ENCODE measurements around the gene ZFAND2B.
A peak's percentile ranks its signal among the peaks of the same experiment; 100 is the strongest.
"Not testable (repeated sequence)": the region's sequence is repeated elsewhere in the genome, so short reads cannot be mapped to it uniquely, and the experiment has no call there.

The ZFAND2B gene

GRCh38 chr2:219179601-219180465, 26.7 kb upstream of the ZFAND2B start:
- Mint-ChIP-seq H3K4me1 (peaks cover 66% of the 10 kb centered on the region), H3K36me3 (peaks cover 48% of the 10 kb centered on the region), H3K9me3 (no peaks in the 10 kb centered on the region), H3K4me3 (peak overlapping the region; percentile 81), H3K27ac (peak overlapping the region; percentile 85), H3K27me3 (no peaks in the 10 kb centered on the region)
- DNase-seq, result no peak
- CTCF ChIA-PET, result interaction anchor here (0.7 to 2.4 kb wide), 5 partner anchors 8 to 115 kb away, joined by 3 to 16 read pairs (median 3); partner anchors contain the start of gene ZFAND2B

DNA sequence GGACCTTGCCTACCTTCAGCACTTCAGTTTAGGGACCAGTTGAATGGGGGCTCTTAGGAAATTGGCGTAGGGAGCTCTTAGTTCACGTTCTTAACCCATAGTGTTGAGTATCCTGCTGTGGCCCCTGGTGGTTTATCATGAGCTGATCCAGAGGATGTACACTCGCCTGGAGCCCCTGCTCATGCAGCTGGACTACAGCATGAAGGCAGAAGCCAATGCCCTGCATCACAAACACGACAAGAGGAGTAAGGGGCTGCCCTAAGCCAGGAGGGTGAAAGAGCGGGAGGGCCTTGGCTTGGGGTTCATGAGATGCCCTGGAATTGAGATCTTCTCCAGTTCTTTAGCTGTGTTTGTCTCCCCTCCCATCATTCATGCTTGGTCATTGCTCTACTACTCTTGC, 25.6 kb upstream of the ZFAND2B start:
- Mint-ChIP-seq H3K9me3 (no peaks in the 10 kb centered on the region), H3K27me3 (no peaks in the 10 kb centered on the region), H3K27ac (peak overlapping the region; percentile 58), H3K4me3 (peak overlapping the region; percentile 2), H3K36me3 (peaks cover 55% of the 10 kb centered on the region), H3K4me1 (peaks cover 54% of the 10 kb centered on the region)
- CTCF ChIA-PET, result interaction anchor here (0.8 to 2.4 kb wide), 4 partner anchors 9 to 25 kb away, joined by 3 to 16 read pairs (median 5); partner anchors contain the start of gene ZFAND2B
- no peak for DNase-seq

- peak overlapping the region; percentile 73 for H3K27ac Mint-ChIP-seq
- CTCF ChIA-PET, result interaction anchor here (0.8 to 2.4 kb wide), 4 partner anchors 10 to 25 kb away, joined by 3 to 16 read pairs (median 6); partner anchors contain the start of gene ZFAND2B
Observed at GRCh38 chr2:219181531-219181930, 25.1 kb upstream of the ZFAND2B start.

GRCh38 chr2:219182331-219183150, 24.0 kb upstream of the ZFAND2B start:
- Mint-ChIP-seq H3K4me1 (peaks cover 55% of the 10 kb centered on the region), H3K9me3 (no peaks in the 10 kb centered on the region), H3K36me3 (peaks cover 59% of the 10 kb centered on the region), H3K4me3 (no peak overlapping the region), H3K27ac (peak overlapping the region; percentile 73), H3K27me3 (no peaks in the 10 kb centered on the region)
- DNase-seq, result no peak
- CTCF ChIA-PET, result interaction anchor here (1.0 to 2.0 kb wide), 4 partner anchors 11 to 112 kb away, joined by 3 to 7 read pairs (median 6); partner anchors contain the start of genes SLC23A3 and ZFAND2B

More at GRCh38 chr2:219181531-219181930, 25.1 kb upstream of the ZFAND2B start:
- peaks cover 54% of the 10 kb centered on the region for H3K4me1 Mint-ChIP-seq
- H3K9me3 Mint-ChIP-seq, result no peaks in the 10 kb centered on the region
- no peak for DNase-seq
- no peaks in the 10 kb centered on the region for H3K27me3 Mint-ChIP-seq
- peak overlapping the region; percentile 16 for H3K4me3 Mint-ChIP-seq
- peaks cover 58% of the 10 kb centered on the region for H3K36me3 Mint-ChIP-seq

DNA sequence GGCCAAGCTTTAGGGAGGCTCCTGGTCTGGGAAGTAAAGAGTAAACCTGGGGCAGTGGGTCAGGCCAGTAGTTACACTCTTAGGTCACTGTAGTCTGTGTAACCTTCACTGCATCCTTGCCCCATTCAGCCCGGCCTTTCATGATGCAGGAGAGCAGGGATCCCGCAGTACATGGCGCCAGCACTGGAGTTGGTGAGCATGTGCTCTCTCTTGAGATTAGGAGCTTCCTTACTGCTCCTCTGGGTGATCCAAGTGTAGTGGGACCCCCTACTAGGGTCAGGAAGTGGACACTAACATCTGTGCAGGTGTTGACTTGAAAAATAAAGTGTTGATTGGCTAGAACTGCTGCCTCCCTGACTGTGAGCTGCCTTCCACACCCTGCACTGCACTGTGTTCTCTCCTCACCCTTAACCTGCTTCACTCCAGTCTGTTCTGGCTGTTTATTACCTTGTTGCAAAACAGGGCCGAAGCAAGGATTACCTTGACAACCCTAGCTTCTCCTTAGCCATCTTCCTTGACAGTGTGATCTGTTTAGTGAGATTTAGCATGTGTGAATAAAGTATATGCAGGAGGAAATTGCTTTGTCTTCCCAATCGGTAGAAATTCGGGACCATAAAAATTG, 23.3 kb upstream of the ZFAND2B start:
- H3K36me3 Mint-ChIP-seq, result peaks cover 58% of the 10 kb centered on the region
- no peaks in the 10 kb centered on the region for H3K9me3 Mint-ChIP-seq
- peaks cover 54% of the 10 kb centered on the region for H3K4me1 Mint-ChIP-seq
- no peak overlapping the region for H3K4me3 Mint-ChIP-seq
- no peaks in the 10 kb centered on the region for H3K27me3 Mint-ChIP-seq
- no peak overlapping the region for H3K27ac Mint-ChIP-seq
- CTCF ChIA-PET, result interaction anchor here (1.4 to 1.6 kb wide), 2 partner anchors 10 to 13 kb away, joined by 5 to 6 read pairs; partner anchors contain the start of gene SLC23A3
- no peak for DNase-seq

- CTCF ChIA-PET, result no interaction called here
- Mint-ChIP-seq H3K4me1 (peaks cover 51% of the 10 kb centered on the region), H3K27me3 (no peaks in the 10 kb centered on the region), H3K36me3 (peaks cover 57% of the 10 kb centered on the region), H3K9me3 (no peaks in the 10 kb centered on the region), H3K4me3 (no peak overlapping the region), H3K27ac (no peak overlapping the region)
- DNase-seq, result no peak
Observed at GRCh38 chr2:219184121-219184520, 22.5 kb upstream of the ZFAND2B start.

- Mint-ChIP-seq H3K36me3 (peaks cover 39% of the 10 kb centered on the region), H3K4me3 (no peak overlapping the region), H3K4me1 (peaks cover 23% of the 10 kb centered on the region), H3K27me3 (no peaks in the 10 kb centered on the region), H3K27ac (no peak overlapping the region), H3K9me3 (no peaks in the 10 kb centered on the region)
- CTCF ChIA-PET, result no interaction called here
- no peak for DNase-seq
Observed at GRCh38 chr2:219186754-219187456, 19.7 kb upstream of the ZFAND2B start.

DNA sequence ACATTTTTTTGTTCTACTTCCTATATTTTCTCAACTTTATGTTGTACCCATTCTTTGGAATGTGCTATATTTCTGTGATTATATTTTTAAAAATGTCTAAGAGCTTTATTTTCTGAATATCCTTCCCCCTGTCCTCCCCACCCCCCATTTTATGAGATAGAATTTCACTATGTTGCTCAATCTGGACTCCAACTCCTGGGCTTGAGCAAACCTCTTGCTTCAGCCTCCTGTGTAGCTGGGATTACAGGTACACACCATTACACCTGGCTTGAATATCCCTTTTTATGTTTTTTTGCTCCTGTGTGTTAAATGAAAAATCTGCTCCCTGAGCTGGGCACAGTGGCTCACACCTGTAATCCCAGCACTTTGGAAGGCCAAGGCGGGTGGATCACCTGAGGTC, 9.2 kb upstream of the ZFAND2B start:
- CTCF ChIA-PET, result interaction anchor here (0.6 to 1.7 kb wide), 3 partner anchors 16 to 103 kb away, joined by 3 read pairs; no protein-coding TSS in a partner anchor
- peaks cover 33% of the 10 kb centered on the region for H3K27me3 Mint-ChIP-seq
- H3K36me3 Mint-ChIP-seq, result no peaks in the 10 kb centered on the region
- no peak overlapping the region for H3K4me3 Mint-ChIP-seq
- DNase-seq, result no peak
- no peak overlapping the region for H3K27ac Mint-ChIP-seq
- H3K9me3 Mint-ChIP-seq, result peaks cover 4% of the 10 kb centered on the region
- peaks cover 8% of the 10 kb centered on the region for H3K4me1 Mint-ChIP-seq

GRCh38 chr2:219198974-219199373, 7.6 kb upstream of the ZFAND2B start:
- Mint-ChIP-seq H3K4me1 (peaks cover 8% of the 10 kb centered on the region), H3K9me3 (peaks cover 4% of the 10 kb centered on the region), H3K4me3 (no peak overlapping the region), H3K27me3 (peaks cover 33% of the 10 kb centered on the region), H3K27ac (no peak overlapping the region), H3K36me3 (peaks cover 3% of the 10 kb centered on the region)
- DNase-seq, result no peak
- CTCF ChIA-PET, result interaction anchor here (0.7 kb wide), 1 partner anchor 35 kb away, joined by 3 read pairs; no protein-coding TSS in a partner anchor

DNA sequence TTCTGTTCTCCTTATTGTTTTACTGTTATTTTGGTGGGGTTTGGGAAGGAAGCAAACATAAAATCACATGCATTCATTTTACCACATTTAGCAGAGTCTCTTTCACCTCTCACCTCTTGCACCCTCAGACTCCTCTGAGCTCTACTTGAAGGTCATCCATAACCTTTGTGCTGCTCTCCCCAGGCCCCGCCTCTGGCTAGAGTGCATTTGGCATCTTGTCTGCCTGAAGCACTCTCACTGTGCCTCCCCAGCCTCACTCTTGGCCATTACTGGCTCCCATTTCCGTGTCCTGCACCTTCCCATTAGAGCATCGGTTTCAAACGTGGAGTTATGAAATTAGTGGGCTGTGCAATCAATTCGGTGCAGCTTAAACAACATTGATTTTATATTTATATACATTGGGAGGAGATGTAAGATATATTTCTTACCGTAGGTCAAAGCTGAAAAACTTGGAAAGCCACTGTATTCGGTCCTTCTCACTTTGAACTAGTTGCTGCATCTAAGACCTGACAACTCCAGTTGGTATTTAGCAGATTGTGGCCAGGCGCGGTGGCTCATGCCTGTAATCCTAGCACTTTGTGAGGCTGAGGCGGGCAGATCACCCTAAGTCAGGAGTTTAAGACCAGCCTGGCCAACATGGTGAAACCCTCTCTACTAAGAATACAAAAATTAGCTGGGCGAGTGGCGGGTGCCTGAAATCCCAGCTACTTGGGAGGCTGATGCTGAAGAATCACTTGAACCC, 6.9 kb upstream of the ZFAND2B start:
- no peak overlapping the region for H3K4me3 Mint-ChIP-seq
- H3K27me3 Mint-ChIP-seq, result peaks cover 33% of the 10 kb centered on the region
- H3K36me3 Mint-ChIP-seq, result peaks cover 3% of the 10 kb centered on the region
- H3K4me1 Mint-ChIP-seq, result peaks cover 8% of the 10 kb centered on the region
- no peak overlapping the region for H3K27ac Mint-ChIP-seq
- no peak for DNase-seq
- CTCF ChIA-PET, result interaction anchor here (1.0 to 1.4 kb wide), 2 partner anchors 100 to 170 kb away, joined by 3 to 4 read pairs; no protein-coding TSS in a partner anchor
- H3K9me3 Mint-ChIP-seq, result peaks cover 7% of the 10 kb centered on the region

DNA sequence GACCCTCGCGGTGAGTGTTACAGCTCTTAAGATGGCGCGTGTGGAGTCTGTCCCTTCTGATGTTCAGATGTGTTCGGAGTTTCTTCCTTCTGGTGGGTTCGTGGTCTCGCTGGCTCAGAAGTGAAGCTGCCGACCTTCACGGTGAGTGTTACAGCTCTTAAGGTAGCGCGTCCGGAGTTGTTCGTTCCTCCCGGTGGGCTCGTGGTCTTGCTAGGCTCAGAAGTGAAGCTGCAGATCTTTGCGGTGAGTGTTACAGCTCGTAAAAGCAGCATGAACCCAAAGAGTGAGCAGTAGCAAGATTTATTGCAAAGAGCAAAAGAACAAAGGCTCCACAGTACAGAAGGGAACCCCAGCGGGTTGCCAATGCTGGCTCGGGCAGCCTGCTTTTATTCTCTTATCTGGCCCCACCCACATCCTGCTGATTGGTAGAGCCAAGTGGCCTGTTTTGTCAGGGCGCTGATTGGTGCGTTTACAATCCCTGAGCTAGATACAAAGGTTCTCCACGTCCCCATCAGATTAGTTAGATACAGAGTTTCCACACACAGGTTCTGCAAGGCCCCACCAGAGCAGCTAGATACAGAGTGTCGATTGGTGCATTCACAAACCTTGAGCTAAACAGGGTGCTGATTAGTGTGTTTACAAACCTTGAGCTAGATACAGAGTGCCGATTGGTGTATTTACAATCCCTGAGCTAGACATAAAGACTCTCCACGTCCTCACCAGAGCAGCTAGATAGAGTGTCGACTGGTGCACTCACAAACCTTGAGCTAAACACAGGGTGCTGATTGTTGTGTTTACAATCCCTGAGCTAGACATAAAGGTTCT, 5.9 kb upstream of the ZFAND2B start:
- peak overlapping the region; percentile 86 for H3K27ac Mint-ChIP-seq
- CTCF ChIA-PET, result interaction anchor here (1.0 to 1.4 kb wide), 2 partner anchors 98 to 171 kb away, joined by 3 to 4 read pairs; no protein-coding TSS in a partner anchor

DNA sequence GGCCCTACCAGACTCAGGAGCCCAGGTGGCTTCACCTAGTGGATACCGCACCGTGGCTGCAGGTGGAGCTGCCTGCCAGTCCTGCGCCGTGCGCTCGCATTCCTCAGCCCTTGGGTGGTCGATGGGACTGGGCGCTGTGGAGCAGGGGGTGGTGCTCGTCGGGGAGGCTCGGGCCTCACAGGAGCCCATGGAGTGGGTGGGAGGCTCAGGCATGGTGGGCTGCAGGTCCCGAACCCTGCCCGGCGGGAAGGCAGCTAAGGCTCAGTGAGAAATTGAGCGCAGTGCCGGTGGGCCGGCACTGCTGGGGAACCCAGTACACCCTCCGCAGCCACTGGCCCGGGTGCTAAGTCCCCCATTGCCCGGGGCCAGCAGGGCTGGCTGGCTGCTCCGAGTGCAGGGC, 5.3 kb upstream of the ZFAND2B start:
- not testable (repeated sequence) for H3K9me3 Mint-ChIP-seq, H3K27ac Mint-ChIP-seq, H3K4me3 Mint-ChIP-seq, DNase-seq, H3K36me3 Mint-ChIP-seq
- peaks cover 24% of the 10 kb centered on the region for H3K27me3 Mint-ChIP-seq
- CTCF ChIA-PET, result interaction anchor here (1.4 kb wide), 1 partner anchor 172 kb away, joined by 4 read pairs; no protein-coding TSS in a partner anchor
- peaks cover 21% of the 10 kb centered on the region for H3K4me1 Mint-ChIP-seq

More for the DNA sequence above, 5.9 kb upstream of the ZFAND2B start:
- H3K9me3 Mint-ChIP-seq, H3K36me3 Mint-ChIP-seq, DNase-seq: not testable (repeated sequence)
- peaks cover 30% of the 10 kb centered on the region for H3K27me3 Mint-ChIP-seq
- H3K4me1 Mint-ChIP-seq, result peaks cover 14% of the 10 kb centered on the region
- H3K4me3 Mint-ChIP-seq, result peak overlapping the region; percentile 16
